Measurements from ENCODE around the gene POTEE. TPM values are rescaled to one million over a fixed set of nuclear protein-coding genes. Genes with fewer than 3 reads are reported as not detected.
"Not testable (repeated sequence)": the region's sequence is repeated elsewhere in the genome, so short reads cannot be mapped to it uniquely, and the experiment has no call there.

Gene POTEE
- total RNA-seq, 4 donors from 2014 or later, result not detected

- WGBS, result no CpG with 5 or more reads among the region's 22 CpGs
Measured at GRCh38 chr2:131210434-131211211, 1.3 kb downstream of the POTEE start.

GRCh38 chr2:131217238-131217986 lies 8.1 kb downstream of the POTEE start:
- H3K36me3 ChIP-seq; H3K27ac ChIP-seq; H3K9me3 ChIP-seq; H3K4me3 ChIP-seq; DNase-seq (ENCODE audit: low spot score in 2 of 2); H3K4me1 ChIP-seq; H3K27me3 ChIP-seq: not testable (repeated sequence)
- 95% methylated on average over 33 of the region's 60 CpGs for WGBS

More at GRCh38 chr2:131210434-131211211, 1.3 kb downstream of the POTEE start:
- H3K4me1 ChIP-seq; H3K4me3 ChIP-seq; H3K9me3 ChIP-seq; H3K27ac ChIP-seq; DNase-seq (ENCODE audit: low spot score in 2 of 2); H3K36me3 ChIP-seq; H3K27me3 ChIP-seq: not testable (repeated sequence)

GRCh38 chr2:131235543-131236449 lies 26.5 kb downstream of the POTEE start:
- H3K27ac ChIP-seq; DNase-seq (ENCODE audit: low spot score in 2 of 2); H3K9me3 ChIP-seq; H3K4me3 ChIP-seq; H3K4me1 ChIP-seq; H3K36me3 ChIP-seq; H3K27me3 ChIP-seq: not testable (repeated sequence)
- WGBS, result 20% methylated on average over 6 of the region's 10 CpGs

Other genes starting within 250 kb of the POTEE start
- 100 to 1,000 TPM in 2 of 4 donors, 10 to 100 TPM in 2; 70.4 to 130 (median 99.0) TPM for gene FAM168B, start 116.1 kb upstream of the POTEE start, total RNA-seq
- gene PLEKHB2, start 104.2 kb upstream of the POTEE start, total RNA-seq, result 10 to 100 TPM; 44.9 to 59.9 (median 54.4) TPM
- gene RAB6D, start 154.6 kb downstream of the POTEE start, total RNA-seq, result under 1 TPM in 1 of 4 donors, not detected in 3; 0.17 TPM